NOMO-1 treated with dmso at 0.1 percent for 144 hours (cell line): Measurements from ENCODE around the gene PRICKLE3.

ENCODE experiments used
- DNase-seq: peaks from one replicate; lab custom pipeline; 2025; ENCODE audit not compliant: unreplicated experiment; lab: John Stamatoyannopoulos, UW

The PRICKLE3 gene

DNA sequence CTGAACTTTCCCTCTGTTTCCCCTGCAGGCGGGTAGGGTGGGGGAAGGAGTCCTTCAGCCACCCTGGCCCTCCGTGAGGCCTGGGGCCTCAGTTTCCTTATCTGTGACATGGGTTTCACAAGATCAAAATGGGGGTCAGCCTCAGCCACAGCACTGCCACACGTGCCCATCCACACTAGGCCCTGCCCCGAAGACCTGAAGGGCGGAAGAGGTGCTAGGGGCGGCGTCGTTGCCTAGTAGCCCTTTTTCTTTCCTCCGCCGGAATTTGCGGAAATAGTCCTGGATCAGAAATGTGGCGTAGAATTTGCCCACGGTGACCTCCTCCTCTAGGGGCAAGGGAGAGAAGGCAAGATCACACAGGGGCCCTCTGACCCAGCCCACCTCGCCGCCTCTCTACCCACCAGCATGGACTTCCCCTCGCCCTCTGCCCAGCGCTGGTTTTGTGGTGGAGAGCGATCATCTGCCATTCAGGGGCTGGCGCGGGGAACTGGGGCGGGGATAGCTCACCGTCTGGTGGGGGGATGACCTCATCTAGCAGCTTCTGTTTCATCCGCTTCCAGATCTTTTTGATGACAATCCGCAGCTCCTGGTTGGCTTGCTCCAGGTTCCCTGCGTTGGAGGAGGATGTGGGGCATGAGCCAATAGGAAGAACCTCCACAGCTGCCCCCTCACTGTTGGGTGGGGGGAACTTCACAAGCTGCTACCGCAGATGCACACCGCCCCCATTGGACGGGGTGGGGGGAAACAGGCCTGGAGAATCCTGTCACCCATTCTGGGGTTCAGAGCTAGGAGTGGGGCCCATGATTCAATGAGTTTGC, 23.5 kb upstream of the PRICKLE3 start:
- DNase-seq: no peak

DNA sequence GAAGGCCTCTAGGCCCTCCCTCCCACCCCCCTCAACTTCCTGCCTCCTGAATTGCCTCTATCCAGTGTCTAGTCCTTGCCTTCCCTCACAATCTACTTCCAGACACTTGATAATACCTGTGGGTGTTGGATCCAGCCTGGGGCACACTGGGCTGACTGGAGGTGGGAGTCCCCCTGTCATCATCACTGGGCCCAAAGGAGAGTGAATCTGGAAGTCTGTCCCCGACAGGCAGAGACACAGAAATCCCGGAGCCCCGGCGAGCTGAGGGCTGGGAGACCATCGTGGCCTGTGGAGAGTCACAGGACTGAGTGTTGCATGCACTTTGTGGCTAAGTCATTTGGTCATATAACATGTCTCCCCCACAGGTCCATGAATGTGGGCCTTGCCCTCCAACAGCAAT, 22.2 kb upstream of the PRICKLE3 start:
- no peak for DNase-seq

- no peak for DNase-seq
Observed at GRCh38 chrX:49206543-49206942, 20.4 kb upstream of the PRICKLE3 start.

- no peak for DNase-seq
Observed at GRCh38 chrX:49205443-49205842, 19.3 kb upstream of the PRICKLE3 start.

GRCh38 chrX:49204709-49205108, 18.5 kb upstream of the PRICKLE3 start:
- no peak for DNase-seq

DNA sequence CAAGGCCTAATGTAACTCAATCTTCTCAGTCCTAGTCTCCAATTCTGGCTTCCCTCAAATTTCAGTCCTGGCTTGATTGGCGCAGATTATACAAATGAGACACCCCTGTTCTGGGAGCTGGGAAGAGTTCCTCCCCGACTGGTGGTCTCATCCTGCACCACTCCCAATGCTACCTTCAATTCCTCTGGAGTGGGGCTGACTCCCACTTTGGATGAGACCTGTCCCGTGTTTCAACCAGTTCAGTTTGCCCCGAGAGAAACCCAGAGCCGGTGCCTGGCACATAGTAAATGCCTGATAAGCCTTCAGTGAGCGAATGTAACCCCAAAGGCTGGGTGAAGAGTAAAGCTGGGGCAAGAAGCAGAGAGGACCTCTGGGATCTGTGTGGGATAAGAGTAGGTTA, 17.8 kb upstream of the PRICKLE3 start:
- no peak for DNase-seq

DNA sequence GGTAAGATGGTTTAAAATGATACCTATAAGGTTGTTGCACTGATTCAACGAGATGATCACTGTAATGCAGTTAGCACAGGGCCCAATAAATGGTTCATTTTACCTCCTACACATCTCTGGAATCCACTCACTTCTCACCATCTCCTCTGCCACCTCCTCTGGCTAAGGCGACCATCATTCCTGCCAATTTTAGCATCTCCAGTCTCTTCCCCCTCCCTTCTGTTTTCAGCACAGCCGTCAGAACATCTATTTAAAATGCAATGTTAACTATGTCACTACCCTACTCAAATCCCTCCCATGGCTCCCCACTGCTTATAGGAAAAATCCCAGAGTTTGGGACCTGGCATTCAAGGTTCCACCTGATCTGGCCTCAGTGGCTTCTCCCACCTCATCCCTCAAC, 17.4 kb upstream of the PRICKLE3 start:
- DNase-seq: no peak

GRCh38 chrX:49202022-49202421, 15.8 kb upstream of the PRICKLE3 start:
- DNase-seq: no peak

DNA sequence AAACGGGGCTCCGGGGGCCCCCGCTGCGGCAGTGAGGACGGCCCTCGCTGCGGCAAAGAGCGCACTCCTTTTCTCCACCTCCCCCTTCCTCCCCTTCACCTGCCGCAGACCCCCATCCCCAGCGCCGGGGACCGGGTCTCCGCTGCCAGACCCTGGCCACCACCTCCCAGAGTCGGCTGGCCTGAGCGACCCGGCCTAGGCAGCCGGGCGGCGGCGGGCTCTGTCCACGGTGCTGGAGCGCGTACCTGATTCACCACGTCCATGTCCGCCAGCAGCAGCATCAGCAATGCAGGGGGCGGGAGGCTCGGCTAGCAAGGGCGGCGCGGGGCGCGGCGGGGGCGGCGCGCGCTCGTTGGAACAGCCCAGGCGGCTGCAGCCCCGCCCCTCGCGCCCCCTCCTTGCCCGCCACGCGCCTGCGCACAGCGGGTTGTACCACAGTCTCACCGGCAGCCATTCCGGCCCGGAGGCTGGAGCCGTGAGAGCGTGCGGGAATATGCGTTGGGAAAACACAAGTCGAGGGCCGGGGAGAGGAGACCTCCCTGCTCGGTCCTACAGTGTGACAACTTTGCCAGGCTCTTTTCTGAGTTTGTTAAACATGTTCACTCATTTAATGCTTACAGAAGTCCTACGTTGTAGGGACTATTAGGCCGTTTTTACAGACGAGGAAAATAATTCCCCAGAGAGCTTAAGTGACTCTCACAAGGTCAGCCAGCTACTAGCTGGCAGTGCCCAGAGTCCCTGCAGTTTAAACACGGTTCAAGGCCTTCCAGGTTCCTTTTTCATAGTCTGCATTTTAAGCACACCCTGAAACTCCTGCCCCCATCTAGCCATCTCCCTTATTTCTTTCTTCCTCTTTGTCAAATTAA, 14.0 kb upstream of the PRICKLE3 start, which contains the start of gene SYP:
Gene SYP, minus strand, starts transcription at position 288 of the 866 bp plus-strand sequence. Its CDS starts 7 bp downstream, at position 281.
- peak; percentile 60 for DNase-seq

GRCh38 chrX:49199315-49199595, 13.1 kb upstream of the PRICKLE3 start:
- no peak for DNase-seq

GRCh38 chrX:49198540-49199314, 12.6 kb upstream of the PRICKLE3 start:
- no peak for DNase-seq

- no peak for DNase-seq
Observed at GRCh38 chrX:49197543-49198087, 11.4 kb upstream of the PRICKLE3 start.

- DNase-seq: no peak
Observed at GRCh38 chrX:49193542-49193964, 7.4 kb upstream of the PRICKLE3 start.

- no peak for DNase-seq
Observed at GRCh38 chrX:49192722-49193328, 6.7 kb upstream of the PRICKLE3 start.

DNA sequence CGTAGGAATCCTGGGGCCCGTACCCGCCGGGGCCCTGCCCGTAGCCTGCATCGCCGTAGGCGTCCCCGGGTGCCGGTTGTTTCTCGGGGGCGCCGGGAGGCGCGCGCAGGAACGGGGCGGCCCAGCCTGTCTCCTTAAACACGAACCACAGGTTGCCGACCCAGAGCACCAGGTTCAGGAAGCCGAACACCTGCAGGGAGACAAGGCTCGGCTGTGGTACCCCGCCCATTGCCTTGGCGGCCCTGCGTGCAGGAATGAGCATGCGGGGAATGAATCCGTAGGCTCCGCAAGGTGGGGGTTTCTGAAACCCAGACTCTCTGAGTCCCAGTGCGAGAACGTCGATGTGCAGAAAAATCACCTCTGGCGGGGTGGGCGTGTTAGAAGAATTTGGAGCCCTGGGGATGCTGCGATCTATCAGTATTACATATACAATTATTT, 5.4 kb upstream of the PRICKLE3 start:
- DNase-seq: no peak

GRCh38 chrX:49190821-49191573, 4.8 kb upstream of the PRICKLE3 start:
- peak; percentile 97 for DNase-seq

DNA sequence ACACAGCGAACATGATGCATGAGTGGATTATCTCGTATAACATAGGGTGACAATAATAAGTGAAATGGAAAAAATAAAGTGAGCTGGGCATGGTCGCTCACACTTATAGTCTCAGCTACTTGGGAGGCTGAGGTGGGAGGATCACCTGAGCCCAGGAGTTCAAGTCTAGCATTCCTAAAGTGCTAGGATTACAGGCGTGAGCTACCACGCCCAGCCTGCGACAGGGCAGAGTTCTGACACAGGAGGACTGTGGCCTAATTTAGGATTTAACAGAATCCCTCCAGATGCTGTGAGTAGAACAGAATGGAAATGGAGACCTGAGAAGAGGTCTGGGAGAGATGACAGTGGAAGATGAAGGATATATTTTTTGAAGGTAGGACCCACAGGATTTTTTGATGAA, 3.4 kb upstream of the PRICKLE3 start:
- no peak for DNase-seq

GRCh38 chrX:49188468-49189076, 2.4 kb upstream of the PRICKLE3 start:
- DNase-seq: no peak

DNA sequence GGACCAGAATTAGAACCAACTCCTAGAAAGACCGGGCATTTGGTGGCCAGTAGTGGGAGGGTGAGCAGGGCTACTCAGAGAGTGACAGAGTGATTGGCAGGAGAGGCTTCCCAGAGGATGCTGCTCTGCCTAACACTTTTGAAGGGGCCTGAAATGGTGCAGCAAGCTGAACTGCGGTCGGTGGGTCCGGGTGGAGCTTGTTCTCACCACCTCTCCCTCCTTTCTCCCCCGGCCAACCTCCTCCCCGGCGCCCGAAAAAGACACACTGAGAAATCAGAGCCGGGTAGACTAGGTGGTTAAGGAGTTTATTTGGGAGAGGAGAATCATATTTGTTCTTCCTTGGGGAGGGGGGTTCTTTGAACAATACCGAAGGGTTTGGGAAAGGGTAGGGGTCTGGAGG, 1.4 kb upstream of the PRICKLE3 start:
- no peak for DNase-seq

DNA sequence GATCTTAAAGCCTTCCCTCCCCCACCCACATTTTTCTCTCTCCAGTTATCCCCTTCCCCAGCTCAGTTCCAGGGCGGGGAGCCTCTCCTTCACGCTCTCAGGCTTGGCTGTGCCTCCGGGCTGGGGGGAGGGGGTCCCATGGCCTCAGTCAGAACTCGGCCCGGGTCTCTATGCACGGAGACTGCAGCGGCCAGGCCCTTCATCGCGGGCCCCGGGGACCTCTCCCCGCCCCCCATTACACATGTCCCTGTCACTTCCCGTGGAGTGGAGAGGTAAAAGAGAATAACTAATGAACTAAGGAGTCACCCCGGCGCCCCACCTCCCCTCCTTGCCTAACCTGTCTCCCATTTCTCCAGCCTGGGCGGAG, 838 bp upstream of the PRICKLE3 start:
- DNase-seq: no peak
